Tibial nerve (tissue), 4 donors: ENCODE measurements around the gene HOMEZ. TPM values are rescaled to one million over a fixed set of nuclear protein-coding genes. Genes with fewer than 3 reads are reported as not detected.

Source experiments
- small RNA-seq: library from RNA; depleted of rRNA; stranded (forward); fragments of <200 nt; gene quantifications from one replicate; pipeline ENCODE3, GENCODE V24; 2016
- total RNA-seq, 4 donors: library from RNA; depleted of rRNA; stranded (reverse); fragments of >200 nt; gene quantifications; one replicate each; pipeline ENCODE4 v1.1.0, GENCODE V29; 2016

HOMEZ gene
- total RNA-seq, 4 donors from 2014 or later: 7.5 to 35.2 (median 10.2) TPM

Small RNAs within 50 kb of the gene (small RNA-seq; reads per million reads assigned to genes)
- gene AL049829.1 (not detected), gene RNU6-1046P (not detected)

Other genes starting within 250 kb of the HOMEZ start
- not detected for gene PSMB11, start 243.9 kb downstream of the HOMEZ start, total RNA-seq
- gene CDH24, start 228.6 kb downstream of the HOMEZ start, total RNA-seq: 10 to 100 TPM in 1 of 4 donors, 1 to 10 TPM in 3; 3.9 to 11.1 (median 6.0) TPM
- 100 to 1,000 TPM in 3 of 4 donors, 10 to 100 TPM in 1; 96.5 to 143 (median 108) TPM for gene ACIN1, start 191.0 kb downstream of the HOMEZ start, total RNA-seq
- gene C14orf119, start 190.6 kb downstream of the HOMEZ start, total RNA-seq: 10 to 100 TPM; 15.5 to 35.1 (median 21.7) TPM
- gene CIROP, start 181.1 kb downstream of the HOMEZ start, total RNA-seq: not detected
- not detected for gene CEBPE, start 166.9 kb downstream of the HOMEZ start, total RNA-seq
- gene SLC7A8, start 102.5 kb downstream of the HOMEZ start, total RNA-seq: 10 to 100 TPM; 26.2 to 41.4 (median 37.5) TPM
- not detected for gene RNF212B, start 48.2 kb downstream of the HOMEZ start, total RNA-seq
- gene PPP1R3E, start 16.7 kb upstream of the HOMEZ start, total RNA-seq: 10 to 100 TPM; 15.0 to 29.1 (median 19.2) TPM
- 10 to 100 TPM; 49.8 to 87.3 (median 56.5) TPM for gene BCL2L2, start 20.7 kb upstream of the HOMEZ start, total RNA-seq
- 10 to 100 TPM; 52.1 to 80.8 (median 64.5) TPM for gene PABPN1, start 35.3 kb upstream of the HOMEZ start, total RNA-seq
- gene SLC22A17, start 66.8 kb upstream of the HOMEZ start, total RNA-seq: 10 to 100 TPM; 55.9 to 91.0 (median 58.3) TPM
- 10 to 100 TPM; 31.4 to 38.2 (median 34.2) TPM for gene EFS, start 79.0 kb upstream of the HOMEZ start, total RNA-seq
- not detected for gene IL25, start 86.7 kb upstream of the HOMEZ start, total RNA-seq
- 10 to 100 TPM; 10.8 to 31.5 (median 18.3) TPM for gene CMTM5, start 90.9 kb upstream of the HOMEZ start, total RNA-seq
- under 1 TPM in 1 of 4 donors, not detected in 3; 0.30 TPM for gene MYH6, start 122.1 kb upstream of the HOMEZ start, total RNA-seq
- gene MYH7, start 149.5 kb upstream of the HOMEZ start, total RNA-seq: under 1 TPM in 1 of 4 donors, not detected in 3; 0.90 TPM
- gene NGDN, start 183.6 kb upstream of the HOMEZ start, total RNA-seq: 10 to 100 TPM; 35.8 to 45.6 (median 36.5) TPM